ENCODE measurements around the gene TMEM213.
"Not testable (repeated sequence)": the region's sequence is repeated elsewhere in the genome, so short reads cannot be mapped to it uniquely, and the experiment has no call there.

TMEM213 gene

DNA sequence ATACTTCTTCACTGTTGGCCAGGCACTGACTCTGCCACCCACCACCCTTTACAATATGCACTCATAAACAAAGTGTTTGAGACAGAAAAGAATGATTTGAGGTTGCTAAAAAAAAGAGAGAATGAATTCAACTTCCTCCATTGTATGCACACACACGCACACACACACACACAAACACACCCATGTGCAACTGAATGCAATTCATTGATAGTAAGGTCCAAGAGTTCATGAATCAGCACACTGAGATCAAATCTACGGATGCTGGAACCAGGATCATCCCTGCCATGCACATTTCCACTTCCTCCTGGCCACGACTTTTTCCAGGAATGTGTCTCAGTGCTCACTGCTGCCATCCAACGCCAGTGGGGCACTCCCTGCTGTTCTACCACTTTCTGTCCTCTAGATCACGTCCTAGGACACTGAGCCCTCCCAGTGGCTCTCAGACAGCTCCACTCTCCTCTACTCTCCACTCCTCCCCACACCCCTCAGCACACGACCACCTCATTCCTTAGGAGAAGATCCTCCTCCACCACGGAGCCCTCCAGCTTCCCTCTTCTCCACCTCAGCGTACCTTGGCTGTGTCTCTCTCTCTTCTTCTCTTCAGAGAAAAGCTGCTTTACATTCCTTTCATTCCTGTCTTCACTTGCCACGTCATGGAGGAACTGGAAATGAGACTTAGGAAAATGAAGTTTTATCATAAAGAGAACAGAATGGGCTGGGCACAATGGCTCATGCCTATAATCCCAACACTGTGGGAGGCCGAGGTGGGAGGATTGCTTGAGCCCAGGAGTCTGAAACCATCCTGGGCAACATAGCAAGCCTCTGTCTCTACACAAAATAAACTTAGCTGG, 12.0 kb upstream of the TMEM213 start:
- H3K4me3 ChIP-seq (ENCODE audit: low read depth, low read length), result no peak overlapping the region
- in situ Hi-C loops (cut with HindIII; ENCODE audit: low sequenced_read_pairs), result no loop called here
- DNase-seq (ENCODE audit: low read depth), result no peak
- TF ChIP-seq, protein P1, sequence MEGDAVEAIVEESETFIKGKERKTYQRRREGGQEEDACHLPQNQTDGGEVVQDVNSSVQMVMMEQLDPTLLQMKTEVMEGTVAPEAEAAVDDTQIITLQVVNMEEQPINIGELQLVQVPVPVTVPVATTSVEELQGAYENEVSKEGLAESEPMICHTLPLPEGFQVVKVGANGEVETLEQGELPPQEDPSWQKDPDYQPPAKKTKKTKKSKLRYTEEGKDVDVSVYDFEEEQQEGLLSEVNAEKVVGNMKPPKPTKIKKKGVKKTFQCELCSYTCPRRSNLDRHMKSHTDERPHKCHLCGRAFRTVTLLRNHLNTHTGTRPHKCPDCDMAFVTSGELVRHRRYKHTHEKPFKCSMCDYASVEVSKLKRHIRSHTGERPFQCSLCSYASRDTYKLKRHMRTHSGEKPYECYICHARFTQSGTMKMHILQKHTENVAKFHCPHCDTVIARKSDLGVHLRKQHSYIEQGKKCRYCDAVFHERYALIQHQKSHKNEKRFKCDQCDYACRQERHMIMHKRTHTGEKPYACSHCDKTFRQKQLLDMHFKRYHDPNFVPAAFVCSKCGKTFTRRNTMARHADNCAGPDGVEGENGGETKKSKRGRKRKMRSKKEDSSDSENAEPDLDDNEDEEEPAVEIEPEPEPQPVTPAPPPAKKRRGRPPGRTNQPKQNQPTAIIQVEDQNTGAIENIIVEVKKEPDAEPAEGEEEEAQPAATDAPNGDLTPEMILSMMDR (IDR thresholded peaks at IDR 0.05; ENCODE audit: low read depth, low read length, missing control alignments), result no peak

DNA sequence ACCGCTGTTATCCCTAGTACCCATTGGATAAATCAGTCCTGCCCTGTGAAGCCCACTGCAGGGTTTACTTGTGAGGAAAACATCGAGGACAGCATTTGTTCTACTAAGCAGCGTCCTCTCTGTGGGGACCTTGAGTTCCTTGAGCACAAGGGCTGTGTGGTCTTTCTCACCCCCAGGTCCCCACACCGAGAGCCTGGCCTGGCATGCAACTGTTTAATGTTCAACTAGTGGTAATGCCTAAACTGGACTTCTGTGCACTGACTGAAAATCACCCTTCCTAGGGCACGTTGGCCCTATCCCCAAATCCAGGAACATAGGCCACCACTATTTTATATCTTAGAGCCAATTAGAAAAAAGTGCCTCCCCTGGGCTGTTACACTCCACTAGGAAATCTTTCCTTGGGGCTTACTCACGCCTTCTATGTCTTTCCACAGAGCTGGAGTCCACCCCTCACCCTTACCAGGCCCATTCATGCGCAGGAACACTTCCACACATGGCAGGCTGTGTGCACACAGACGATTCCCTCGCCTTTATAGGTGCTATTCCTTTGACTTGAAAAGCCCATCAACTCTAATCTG, 1.7 kb upstream of the TMEM213 start:
- in situ Hi-C loops (cut with HindIII; ENCODE audit: low sequenced_read_pairs), result no loop called here
- TF ChIP-seq, protein P1 (IDR thresholded peaks at IDR 0.05; ENCODE audit: low read depth, low read length, missing control alignments), result no peak
- DNase-seq (ENCODE audit: low read depth), result no peak
- H3K4me3 ChIP-seq (ENCODE audit: low read depth, low read length), result no peak overlapping the region

DNA sequence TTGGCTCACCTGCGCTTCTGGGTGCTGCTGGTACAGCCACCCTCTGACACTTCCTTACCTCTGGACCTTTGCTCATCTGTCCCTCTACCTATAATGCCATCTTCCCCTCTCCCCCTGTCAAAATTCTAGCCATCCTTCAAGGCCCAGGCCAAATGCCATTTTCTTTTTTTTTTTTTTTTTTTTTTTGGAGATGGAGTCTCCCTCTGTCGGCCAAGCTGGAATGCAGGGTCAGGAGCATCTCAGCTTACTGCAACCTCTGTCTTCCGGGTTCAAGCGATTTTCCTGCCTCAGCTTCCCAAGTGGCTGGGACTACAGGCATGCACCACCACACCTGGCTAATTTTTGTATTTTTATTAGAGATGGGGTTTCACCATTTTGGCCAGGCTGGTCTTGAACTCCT, 748 bp upstream of the TMEM213 start:
- H3K4me3 ChIP-seq (ENCODE audit: low read depth, low read length); DNase-seq (ENCODE audit: low read depth); in situ Hi-C loops (cut with HindIII; ENCODE audit: low sequenced_read_pairs): not testable (repeated sequence)

DNA sequence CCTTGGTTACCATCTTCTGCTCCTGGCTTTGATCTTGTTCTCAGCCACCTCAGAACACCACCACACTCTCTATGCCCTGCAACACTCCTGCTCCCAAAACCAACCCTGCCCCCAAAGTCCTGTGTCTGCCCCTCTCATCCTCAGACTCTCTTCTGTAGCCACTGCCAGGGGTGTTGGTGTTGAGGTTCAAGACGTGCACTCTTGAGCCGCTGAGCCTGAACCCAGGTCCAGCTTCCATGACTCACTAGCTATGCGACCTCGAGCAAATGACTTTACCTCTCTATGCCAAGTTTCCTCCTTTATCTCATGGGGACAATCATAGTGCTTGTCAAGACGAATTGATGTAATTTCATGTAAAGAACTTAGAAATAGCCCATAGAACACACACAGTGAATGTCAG, 1.0 kb downstream of the TMEM213 start:
- DNase-seq (ENCODE audit: low read depth), result no peak
- in situ Hi-C loops (cut with HindIII; ENCODE audit: low sequenced_read_pairs), result no loop called here
- TF ChIP-seq, protein P1 (IDR thresholded peaks at IDR 0.05; ENCODE audit: low read depth, low read length, missing control alignments), result no peak
- H3K4me3 ChIP-seq (ENCODE audit: low read depth, low read length), result no peak overlapping the region

DNA sequence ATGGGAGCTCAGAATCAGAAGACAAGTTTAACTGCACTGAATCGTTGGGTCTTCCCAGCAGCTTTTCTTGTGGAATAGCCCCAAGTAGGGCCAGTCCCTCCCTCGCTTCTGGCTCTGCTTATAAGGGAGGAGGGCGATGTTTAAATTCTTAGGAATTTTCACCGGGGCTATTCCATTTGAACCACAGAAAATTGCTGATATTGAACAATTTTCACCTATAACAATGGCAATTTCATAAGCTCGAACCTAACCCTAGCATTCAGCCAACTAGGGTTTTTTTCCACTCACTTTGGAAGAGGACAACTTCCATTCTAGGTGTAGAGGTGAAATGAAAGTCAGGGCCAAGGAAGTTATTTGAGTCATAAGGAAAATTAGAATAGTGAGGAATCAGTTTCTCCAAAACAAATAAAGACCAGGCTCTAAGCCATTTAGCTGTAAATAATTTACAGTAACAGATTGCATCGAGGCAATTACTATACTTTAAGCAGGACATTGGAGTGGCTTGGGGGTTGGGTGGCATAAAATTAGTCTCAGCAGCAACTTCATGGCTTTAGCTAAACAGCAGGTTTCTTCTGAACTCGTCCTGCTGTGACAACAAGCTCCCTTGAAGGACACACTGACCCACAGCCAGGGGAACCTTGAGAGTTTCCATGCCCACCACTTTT, 1.7 kb downstream of the TMEM213 start:
- TF ChIP-seq, protein P1 (IDR thresholded peaks at IDR 0.05; ENCODE audit: low read depth, low read length, missing control alignments), result no peak
- no peak for DNase-seq (ENCODE audit: low read depth)
- no peak overlapping the region for H3K4me3 ChIP-seq (ENCODE audit: low read depth, low read length)
- in situ Hi-C loops (cut with HindIII; ENCODE audit: low sequenced_read_pairs), result no loop called here

DNA sequence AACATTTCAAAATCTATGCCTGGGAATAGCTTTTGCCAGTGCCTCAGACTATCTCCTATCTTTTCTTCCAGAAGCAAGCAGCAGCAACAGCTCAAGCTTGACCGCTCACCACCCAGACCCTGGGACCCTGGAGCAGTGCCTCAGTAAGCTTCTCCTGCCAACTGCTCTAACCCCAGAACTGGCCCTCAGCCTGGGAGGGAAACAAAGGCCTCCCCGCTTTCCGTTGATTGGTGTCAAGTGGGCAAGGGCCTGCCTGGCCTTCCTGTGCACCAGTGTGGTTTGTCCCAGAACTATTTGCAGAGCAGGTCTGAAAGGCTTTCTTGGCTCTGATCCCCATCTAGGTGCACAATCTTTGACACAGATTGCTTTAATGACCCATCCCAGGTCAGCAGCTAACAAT, 3.5 kb downstream of the TMEM213 start:
- H3K4me3 ChIP-seq (ENCODE audit: low read depth, low read length), result no peak overlapping the region
- in situ Hi-C loops (cut with HindIII; ENCODE audit: low sequenced_read_pairs), result loop anchor here (5.0 kb wide), 1 partner anchor 39 kb away; no protein-coding TSS in a partner anchor
- TF ChIP-seq, protein P1 (IDR thresholded peaks at IDR 0.05; ENCODE audit: low read depth, low read length, missing control alignments), result no peak

More for the DNA sequence above, 3.5 kb downstream of the TMEM213 start:
- no peak for DNase-seq (ENCODE audit: low read depth)

Data from astrocyte of the cerebellum (primary cell).